Trophoblast cell (in vitro differentiated cells and primary cell): ENCODE data around the gene NIN.

Source experiments
- DNase-seq, 2 donors: peaks; one replicate each; pipeline ENCODE4 v3.0.0-alpha.2; 2016
- H2AFZ ChIP-seq: 2 replicates; pipeline ENCODE4 v1.6.1; 2013; ENCODE audit warnings: low read length, moderate library complexity, mild to moderate bottlenecking; ENCODE audit not compliant: insufficient read depth, poor library complexity
- H2AK5ac ChIP-seq: 2 replicates; pipeline ENCODE4 v1.6.1; 2013; ENCODE audit warnings: mild to moderate bottlenecking, low read length
- H2BK120ac ChIP-seq: 2 replicates; pipeline ENCODE4 v1.6.1; 2013; ENCODE audit warnings: low read length, mild to moderate bottlenecking, moderate library complexity; ENCODE audit not compliant: insufficient read depth, poor library complexity
- H2BK12ac ChIP-seq: 2 replicates; pipeline ENCODE4 v1.6.1; 2013; ENCODE audit warnings: mild to moderate bottlenecking, low read length, moderate library complexity
- H2BK5ac ChIP-seq: 2 replicates; pipeline ENCODE4 v1.6.1; 2013; ENCODE audit warnings: low read length, low read depth, moderate library complexity, mild to moderate bottlenecking; ENCODE audit not compliant: poor library complexity
- H3K14ac ChIP-seq: 2 replicates; pipeline ENCODE4 v1.6.1; 2013; ENCODE audit warnings: mild to moderate bottlenecking, low read length
- H3K18ac ChIP-seq: 2 replicates; pipeline ENCODE4 v1.6.1; 2013; ENCODE audit warnings: mild to moderate bottlenecking, low read length
- H3K23ac ChIP-seq: 2 replicates; pipeline ENCODE4 v1.6.1; 2013; ENCODE audit warnings: low read length
- H3K27ac ChIP-seq: 2 replicates; pipeline ENCODE4 v1.5.1; 2013; ENCODE audit warnings: low read depth, mild to moderate bottlenecking, inconsistent platforms, low read length, moderate library complexity
- H3K27me3 ChIP-seq: 2 replicates; pipeline ENCODE4 v1.6.1; 2013; ENCODE audit warnings: inconsistent platforms, mild to moderate bottlenecking, low read length, moderate library complexity; ENCODE audit not compliant: insufficient read depth
- H3K36me3 ChIP-seq, 2 experiments: 1 replicate in 1 of 2; 2 replicates in 1 of 2; pipeline ENCODE4 v1.6.1; 2013; ENCODE audit warnings: low read length in 2 of 2, mild to moderate bottlenecking in 2 of 2, moderate library complexity in 1 of 2; ENCODE audit not compliant: insufficient read depth in 2 of 2, control insufficient read depth in 1 of 2
- H3K4ac ChIP-seq: 2 replicates; pipeline ENCODE4 v1.6.1; 2013; ENCODE audit warnings: low read depth, mild to moderate bottlenecking, low read length, moderate library complexity
- H3K4me1 ChIP-seq, 2 experiments: 1 replicate in 1 of 2; 2 replicates in 1 of 2; pipeline ENCODE4 v1.6.1; 2013; ENCODE audit warnings: low read length in 2 of 2, mild to moderate bottlenecking in 2 of 2, moderate library complexity in 1 of 2; ENCODE audit not compliant: insufficient read depth in 2 of 2, control insufficient read depth in 1 of 2
- H3K4me2 ChIP-seq: 2 replicates; pipeline ENCODE4 v1.6.1; 2013; ENCODE audit warnings: inconsistent platforms, mild to moderate bottlenecking, low read length, moderate library complexity
- H3K4me3 ChIP-seq: 2 replicates; pipeline ENCODE4 v1.5.1; 2013; ENCODE audit warnings: mild to moderate bottlenecking, low read depth, low read length, inconsistent platforms
- H3K79me1 ChIP-seq: one replicate; pipeline ENCODE4 v1.6.1; 2013; ENCODE audit warnings: low read length
- H3K79me2 ChIP-seq: 2 replicates; pipeline ENCODE4 v1.6.1; 2013; ENCODE audit warnings: low read length, mild to moderate bottlenecking; ENCODE audit not compliant: control insufficient read depth, insufficient read depth, poor library complexity
- H3K9ac ChIP-seq: 2 replicates; pipeline ENCODE4 v1.6.1; 2013; ENCODE audit warnings: mild to moderate bottlenecking, low read length
- H3K9me3 ChIP-seq: 2 replicates; pipeline ENCODE4 v1.6.1; 2013; ENCODE audit warnings: low read depth, mild to moderate bottlenecking, control low read depth, inconsistent platforms, low read length; ENCODE audit not compliant: insufficient read depth
- H4K12ac ChIP-seq: 2 replicates; pipeline ENCODE4 v1.6.1; 2013; ENCODE audit warnings: low read depth, mild to moderate bottlenecking, low read length, moderate library complexity
- H4K8ac ChIP-seq: 2 replicates; pipeline ENCODE4 v1.6.1; 2013; ENCODE audit warnings: low read depth, mild to moderate bottlenecking, low read length, moderate library complexity
- H4K91ac ChIP-seq: one replicate; pipeline ENCODE4 v1.6.1; 2013; ENCODE audit warnings: low read depth, mild to moderate bottlenecking, low read length, moderate library complexity
- whole genome bisulfite sequencing: extraction: QIAGEN DNeasy Blood & Tissue Kit; methylation state at CpG from one replicate; pipeline ENCODE4 v1.1.7; 2013; ENCODE audit warnings: missing lambda C conversion rate; ENCODE audit not compliant: insufficient read length, insufficient coverage; ENCODE audit errors: extremely low coverage; 5-methylcytosine and 5-hydroxymethylcytosine counted together

The NIN gene

DNA sequence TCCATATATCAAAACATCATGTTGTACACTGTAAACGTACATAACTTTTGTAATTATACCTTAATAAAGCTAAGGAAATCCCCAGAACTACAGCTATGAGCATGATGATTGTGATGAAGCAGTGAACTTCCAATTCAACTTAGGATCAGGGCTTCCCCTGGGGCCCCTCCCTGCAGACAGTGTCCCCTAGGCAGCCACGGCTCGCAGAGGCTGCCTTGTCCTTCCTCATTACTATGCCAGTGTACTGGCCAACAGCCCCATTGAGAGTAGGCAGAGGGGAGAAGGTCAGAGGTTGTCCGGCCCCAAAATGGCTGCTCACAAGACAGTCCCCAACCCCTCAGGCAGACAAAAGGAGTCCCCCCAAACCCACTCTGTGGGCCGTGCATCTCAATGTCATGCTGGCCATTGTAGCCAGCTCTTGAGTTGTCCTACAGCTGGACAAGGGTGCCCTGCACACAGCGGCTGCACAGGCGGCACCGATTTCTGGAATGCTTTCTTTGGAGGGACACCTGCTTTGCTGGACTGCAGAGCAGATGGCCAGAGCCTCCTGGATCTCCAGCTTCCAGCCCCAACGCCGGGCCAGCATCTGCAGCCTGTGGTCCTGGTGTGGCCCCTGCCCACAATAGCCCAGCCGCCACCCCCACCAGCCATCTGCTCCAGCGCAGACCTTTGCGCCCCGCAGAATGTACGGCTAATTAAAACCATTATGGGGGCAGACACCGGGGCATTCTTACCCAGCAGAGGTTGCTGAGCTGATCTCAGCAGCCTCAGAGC lies 46.1 kb downstream of the NIN start:
- no peak overlapping the region for H3K27ac ChIP-seq
- no peak overlapping the region for H2AK5ac ChIP-seq
- no peak overlapping the region for H3K4me3 ChIP-seq
- no peaks in the 10 kb centered on the region for H3K36me3 ChIP-seq
- no peak overlapping the region for H3K4me2 ChIP-seq
- H3K4ac ChIP-seq = no peak overlapping the region
- H3K79me2 ChIP-seq = no peaks in the 10 kb centered on the region
- WGBS = no CpG with 5 or more reads among the region's 16 CpGs
- no peaks in the 10 kb centered on the region for H3K27me3 ChIP-seq
- no peaks in the 10 kb centered on the region for H3K4me1 ChIP-seq
- no peak for DNase-seq
- H2BK12ac ChIP-seq = no peak overlapping the region
- H4K12ac ChIP-seq = no peak overlapping the region
- H2BK5ac ChIP-seq = no peak overlapping the region
- H3K18ac ChIP-seq = no peak overlapping the region
- no peak overlapping the region for H2AFZ ChIP-seq
- no peaks in the 10 kb centered on the region for H3K79me1 ChIP-seq
- no peak overlapping the region for H4K91ac ChIP-seq
- H3K14ac ChIP-seq = no peak overlapping the region
- H2BK120ac ChIP-seq = no peak overlapping the region
- H3K9ac ChIP-seq = no peak overlapping the region
- no peak overlapping the region for H4K8ac ChIP-seq
- no peak overlapping the region for H3K23ac ChIP-seq
- no peaks in the 10 kb centered on the region for H3K9me3 ChIP-seq

DNA sequence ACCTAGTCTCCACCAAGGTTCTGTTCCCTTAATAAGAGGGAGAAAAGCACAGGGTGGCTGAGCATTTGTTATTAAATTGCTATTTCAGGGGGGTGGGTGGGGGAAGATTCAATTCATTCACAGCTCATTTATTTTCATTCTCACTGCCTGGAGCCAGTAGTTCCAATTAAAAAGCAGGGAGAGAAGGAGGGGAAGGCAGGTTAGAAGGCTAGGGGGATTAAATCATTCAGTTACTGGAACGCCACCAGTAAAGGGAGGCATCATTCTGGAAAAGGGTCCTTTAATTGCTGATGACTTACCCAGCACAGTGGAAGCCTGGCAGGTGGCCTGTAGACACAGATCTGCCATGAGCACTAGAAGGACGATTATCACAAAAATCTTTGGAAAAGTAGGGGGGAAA lies 47.4 kb downstream of the NIN start:
- Histone ChIP-seq H3K14ac (no peak overlapping the region), H3K4ac (no peak overlapping the region), H2AFZ (no peak overlapping the region), H2BK5ac (no peak overlapping the region), H3K4me2 (no peak overlapping the region), H3K4me1 (no peaks in the 10 kb centered on the region), H4K12ac (no peak overlapping the region), H3K79me2 (no peaks in the 10 kb centered on the region), H2BK12ac (no peak overlapping the region), H2BK120ac (no peak overlapping the region), H3K79me1 (no peaks in the 10 kb centered on the region), H3K23ac (no peak overlapping the region), H3K27me3 (no peaks in the 10 kb centered on the region), H4K91ac (no peak overlapping the region), H3K4me3 (no peak overlapping the region), H3K9me3 (no peaks in the 10 kb centered on the region), H3K9ac (no peak overlapping the region), H3K36me3 (no peaks in the 10 kb centered on the region), H3K18ac (no peak overlapping the region), H3K27ac (no peak overlapping the region), H2AK5ac (no peak overlapping the region), H4K8ac (no peak overlapping the region)
- DNase-seq = no peak
- no CpG with 5 or more reads among the region's 2 CpGs for WGBS

DNA sequence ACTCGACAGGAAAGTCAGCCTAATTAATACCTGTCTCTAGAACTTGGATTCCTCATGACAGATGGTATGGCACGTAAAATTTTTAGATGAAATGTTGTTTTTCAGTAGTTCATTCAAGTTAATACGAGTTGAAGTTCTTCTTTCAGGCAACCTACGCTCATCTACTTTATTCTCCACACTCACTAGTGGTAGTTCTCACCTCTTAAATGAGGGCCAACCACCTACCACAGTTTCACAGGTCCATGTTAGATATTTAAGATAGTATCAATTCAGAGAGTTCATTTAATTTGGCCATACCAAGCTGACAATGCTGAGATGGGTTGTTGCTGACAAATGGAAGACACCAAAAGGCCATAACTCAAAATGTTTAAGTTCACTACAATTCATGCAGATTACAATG lies 50.6 kb downstream of the NIN start:
- Histone ChIP-seq H3K18ac (no peak overlapping the region), H3K4ac (no peak overlapping the region), H2BK5ac (no peak overlapping the region)

DNA sequence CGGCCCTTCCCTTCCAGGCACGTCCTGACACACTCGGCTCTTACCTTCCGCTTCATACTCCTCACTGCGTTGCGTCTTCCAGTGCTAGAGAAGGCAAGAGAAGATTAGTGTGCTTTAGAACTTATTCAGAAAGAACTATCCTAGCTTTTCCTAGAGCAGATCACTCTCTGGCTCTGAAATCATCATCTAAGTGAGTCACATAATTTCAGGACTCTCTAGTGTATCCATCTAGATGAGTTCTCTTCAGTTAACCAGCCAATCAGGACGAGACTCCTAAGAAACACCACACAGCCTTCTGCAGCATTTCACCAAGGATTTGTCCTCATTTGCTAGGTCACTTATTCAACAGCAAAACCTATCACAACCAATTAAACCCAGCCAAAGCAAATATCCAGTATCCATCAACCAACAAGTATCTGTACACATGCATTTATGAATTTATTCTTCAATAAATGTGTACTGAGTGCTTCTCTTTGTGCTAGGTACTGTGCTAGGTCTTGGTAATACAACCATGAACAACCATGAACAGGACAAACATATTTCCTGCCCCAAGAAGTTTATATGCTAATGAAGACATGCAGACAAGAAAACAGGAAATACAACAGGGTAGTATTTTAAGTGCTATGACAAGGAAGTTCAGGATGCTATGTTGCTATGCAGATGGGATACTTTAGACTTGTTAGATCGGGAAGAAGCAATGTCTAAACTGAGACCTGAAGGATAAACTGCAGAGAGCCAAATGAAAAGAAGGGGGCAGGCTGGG lies 52.1 kb downstream of the NIN start:
- Histone ChIP-seq H3K9me3 (no peaks in the 10 kb centered on the region), H3K4me1 (peaks cover 0 to 3% of the 10 kb centered on the region in 2 experiments), H3K14ac (no peak overlapping the region), H3K4me2 (no peak overlapping the region), H2BK120ac (no peak overlapping the region), H3K79me2 (no peaks in the 10 kb centered on the region), H3K4me3 (no peak overlapping the region), H3K36me3 (no peaks in the 10 kb centered on the region), H4K91ac (no peak overlapping the region), H4K8ac (no peak overlapping the region), H4K12ac (no peak overlapping the region), H3K23ac (no peak overlapping the region), H3K18ac (no peak overlapping the region), H3K9ac (no peak overlapping the region), H2BK5ac (no peak overlapping the region), H3K27me3 (no peaks in the 10 kb centered on the region), H3K4ac (no peak overlapping the region), H3K79me1 (peaks cover 1% of the 10 kb centered on the region), H3K27ac (no peak overlapping the region), H2AK5ac (no peak overlapping the region), H2BK12ac (no peak overlapping the region), H2AFZ (no peak overlapping the region)
- no peak for DNase-seq
- no CpG with 5 or more reads among the region's 8 CpGs for whole genome bisulfite sequencing

More for the DNA sequence above, 50.6 kb downstream of the NIN start:
- no peak overlapping the region for H4K12ac ChIP-seq
- H3K4me1 ChIP-seq = no peaks in the 10 kb centered on the region
- no peaks in the 10 kb centered on the region for H3K27me3 ChIP-seq
- no peak overlapping the region for H3K27ac ChIP-seq
- no peak overlapping the region for H3K23ac ChIP-seq
- H3K9ac ChIP-seq = no peak overlapping the region
- no peaks in the 10 kb centered on the region for H3K79me2 ChIP-seq
- no peak overlapping the region for H2AK5ac ChIP-seq
- DNase-seq = no peak
- H3K4me3 ChIP-seq = no peak overlapping the region
- H2BK120ac ChIP-seq = no peak overlapping the region
- H3K79me1 ChIP-seq = no peaks in the 10 kb centered on the region
- no peak overlapping the region for H3K14ac ChIP-seq
- no CpG with 5 or more reads among the region's 4 CpGs for WGBS
- H3K36me3 ChIP-seq = no peaks in the 10 kb centered on the region
- H4K8ac ChIP-seq = no peak overlapping the region
- no peak overlapping the region for H2AFZ ChIP-seq
- H3K9me3 ChIP-seq = no peaks in the 10 kb centered on the region
- H4K91ac ChIP-seq = no peak overlapping the region
- H3K4me2 ChIP-seq = no peak overlapping the region
- no peak overlapping the region for H2BK12ac ChIP-seq
